ENCODE measurements around the gene GOLGA7B. TPM values are rescaled to one million over a fixed set of nuclear protein-coding genes. Genes with fewer than 3 reads are reported as not detected.

GOLGA7B gene
- total and polyA plus RNA-seq, 7 donors: 0.19 to 4.1 (median 0.77) TPM

DNA sequence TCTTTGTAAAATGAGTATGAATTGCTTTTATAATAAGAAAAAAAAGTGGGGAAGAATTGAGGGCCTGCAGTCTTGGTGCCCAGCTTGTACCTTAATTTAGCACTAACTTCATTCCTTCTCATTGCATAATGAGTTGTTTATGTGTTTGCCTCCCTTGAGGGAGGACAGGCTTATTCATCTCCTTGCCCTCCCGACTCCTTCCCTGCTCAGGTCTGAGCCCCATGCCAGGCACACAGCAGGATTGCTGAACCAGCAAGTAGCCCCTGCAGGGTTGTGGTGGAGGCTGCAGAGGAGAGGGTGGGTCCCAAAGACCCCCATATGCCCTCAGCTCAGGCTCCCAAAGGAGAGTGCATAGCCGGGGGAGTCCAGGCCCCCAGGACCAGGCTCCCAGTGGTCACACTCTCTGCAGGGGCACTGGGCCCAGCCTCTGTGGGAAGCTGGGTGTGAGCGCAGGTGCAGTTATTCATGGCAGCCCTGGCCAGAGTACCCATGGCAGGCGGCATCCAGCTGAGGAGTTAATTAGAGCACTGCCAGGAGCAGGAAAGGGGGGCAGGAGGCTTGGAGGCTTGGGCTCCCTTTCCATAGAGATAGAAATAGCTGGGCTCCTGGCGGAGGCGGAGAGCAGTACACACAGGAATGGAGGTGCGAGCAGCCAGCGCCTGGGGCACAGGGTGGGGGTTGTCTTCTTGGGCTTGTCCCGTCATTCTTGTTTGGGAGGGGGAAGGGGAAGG lies 28.2 kb upstream of the GOLGA7B start:
- H3K4me1 ChIP-seq: peaks cover 44% of the 10 kb centered on the region
- TF ChIP-seq, protein P1, sequence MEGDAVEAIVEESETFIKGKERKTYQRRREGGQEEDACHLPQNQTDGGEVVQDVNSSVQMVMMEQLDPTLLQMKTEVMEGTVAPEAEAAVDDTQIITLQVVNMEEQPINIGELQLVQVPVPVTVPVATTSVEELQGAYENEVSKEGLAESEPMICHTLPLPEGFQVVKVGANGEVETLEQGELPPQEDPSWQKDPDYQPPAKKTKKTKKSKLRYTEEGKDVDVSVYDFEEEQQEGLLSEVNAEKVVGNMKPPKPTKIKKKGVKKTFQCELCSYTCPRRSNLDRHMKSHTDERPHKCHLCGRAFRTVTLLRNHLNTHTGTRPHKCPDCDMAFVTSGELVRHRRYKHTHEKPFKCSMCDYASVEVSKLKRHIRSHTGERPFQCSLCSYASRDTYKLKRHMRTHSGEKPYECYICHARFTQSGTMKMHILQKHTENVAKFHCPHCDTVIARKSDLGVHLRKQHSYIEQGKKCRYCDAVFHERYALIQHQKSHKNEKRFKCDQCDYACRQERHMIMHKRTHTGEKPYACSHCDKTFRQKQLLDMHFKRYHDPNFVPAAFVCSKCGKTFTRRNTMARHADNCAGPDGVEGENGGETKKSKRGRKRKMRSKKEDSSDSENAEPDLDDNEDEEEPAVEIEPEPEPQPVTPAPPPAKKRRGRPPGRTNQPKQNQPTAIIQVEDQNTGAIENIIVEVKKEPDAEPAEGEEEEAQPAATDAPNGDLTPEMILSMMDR (IDR thresholded peaks at IDR 0.05): peak; percentile 27
- peak; percentile 39 to 80 for DNase-seq
- H3K27ac ChIP-seq: peak overlapping the region; percentile 95
- H3K36me3 ChIP-seq (ENCODE audit: insufficient read depth in 1 of 2, low read depth in 1 of 2): no peaks in the 10 kb centered on the region
- intact Hi-C loops (cut with DNase I): loop anchor here in 1 of 2 donors (2.0 kb wide), 1 partner anchor 17 kb away; no protein-coding TSS in a partner anchor
- H3K27me3 ChIP-seq (ENCODE audit: insufficient read depth in 3 of 3, low read length in 2 of 3): no peaks in the 10 kb centered on the region
- H3K4me3 ChIP-seq: peak overlapping the region; percentile 56
- ATAC-seq: peak; percentile 65 to 77 (median 75)
- 17 to 26% (median 17%) methylated on average over 7 to 9 of the region's 9 CpGs for WGBS, 3 donors
- no peaks in the 10 kb centered on the region for H3K9me3 ChIP-seq

DNA sequence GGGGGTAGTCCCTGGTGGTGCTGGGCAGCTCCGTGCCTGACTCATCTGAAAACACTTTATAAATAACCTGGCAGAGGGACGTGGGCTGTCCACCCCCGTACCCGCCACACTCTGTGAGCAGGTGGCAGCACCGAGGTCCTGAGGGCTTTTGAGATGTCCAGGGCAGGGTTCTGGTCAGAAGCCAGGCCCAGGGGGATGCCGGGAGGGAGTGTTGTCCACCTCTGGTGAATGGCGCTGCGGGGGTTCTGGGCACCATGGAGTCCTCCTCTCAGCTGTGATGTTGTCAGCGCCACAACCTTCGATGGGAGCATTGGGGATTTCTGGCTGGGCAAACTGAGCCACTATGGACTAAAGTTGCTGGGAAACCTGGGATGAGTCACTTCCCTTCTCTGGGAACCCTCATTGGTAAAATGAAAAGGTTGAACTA lies 27.4 kb upstream of the GOLGA7B start:
- ATAC-seq (peak; percentile 82 to 88 (median 84)), DNase-seq (peak; percentile 61 to 86)
- Histone ChIP-seq H3K36me3 (ENCODE audit: insufficient read depth in 1 of 2, low read depth in 1 of 2) (no peaks in the 10 kb centered on the region), H3K4me3 (peak overlapping the region; percentile 56), H3K27ac (peak overlapping the region; percentile 95), H3K9me3 (no peaks in the 10 kb centered on the region), H3K4me1 (peaks cover 44% of the 10 kb centered on the region), H3K27me3 (ENCODE audit: insufficient read depth in 3 of 3, low read length in 2 of 3) (no peaks in the 10 kb centered on the region)
- intact Hi-C loops (cut with DNase I): loop anchor here in 1 of 2 donors (2.0 kb wide), 1 partner anchor 17 kb away; no protein-coding TSS in a partner anchor
- 29 to 57% (median 31%) methylated on average over 10 of the region's 10 CpGs for WGBS, 3 donors
- TF ChIP-seq, protein P1 (IDR thresholded peaks at IDR 0.05): peak; percentile 5

DNA sequence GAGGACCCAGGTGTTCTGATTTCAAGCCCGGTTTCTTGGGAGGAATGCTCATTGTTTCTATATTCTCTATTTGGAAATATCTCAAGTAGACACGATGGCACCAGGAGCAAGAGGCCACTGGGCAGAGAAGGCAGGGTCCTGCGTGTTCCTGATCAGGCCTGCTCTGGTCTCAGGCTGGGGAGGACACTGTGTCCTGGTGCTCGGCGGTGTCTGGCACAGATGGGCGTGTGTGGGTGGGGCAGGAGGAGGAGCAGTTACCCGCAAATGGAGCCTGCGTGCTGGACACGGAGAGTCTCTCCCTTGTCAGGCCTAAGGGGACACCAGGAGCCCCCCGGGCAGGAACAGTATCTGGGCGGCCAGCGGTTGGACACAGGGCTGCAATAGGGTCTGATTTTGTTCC lies 25.9 kb upstream of the GOLGA7B start:
- peak overlapping the region; percentile 95 for H3K27ac ChIP-seq

DNA sequence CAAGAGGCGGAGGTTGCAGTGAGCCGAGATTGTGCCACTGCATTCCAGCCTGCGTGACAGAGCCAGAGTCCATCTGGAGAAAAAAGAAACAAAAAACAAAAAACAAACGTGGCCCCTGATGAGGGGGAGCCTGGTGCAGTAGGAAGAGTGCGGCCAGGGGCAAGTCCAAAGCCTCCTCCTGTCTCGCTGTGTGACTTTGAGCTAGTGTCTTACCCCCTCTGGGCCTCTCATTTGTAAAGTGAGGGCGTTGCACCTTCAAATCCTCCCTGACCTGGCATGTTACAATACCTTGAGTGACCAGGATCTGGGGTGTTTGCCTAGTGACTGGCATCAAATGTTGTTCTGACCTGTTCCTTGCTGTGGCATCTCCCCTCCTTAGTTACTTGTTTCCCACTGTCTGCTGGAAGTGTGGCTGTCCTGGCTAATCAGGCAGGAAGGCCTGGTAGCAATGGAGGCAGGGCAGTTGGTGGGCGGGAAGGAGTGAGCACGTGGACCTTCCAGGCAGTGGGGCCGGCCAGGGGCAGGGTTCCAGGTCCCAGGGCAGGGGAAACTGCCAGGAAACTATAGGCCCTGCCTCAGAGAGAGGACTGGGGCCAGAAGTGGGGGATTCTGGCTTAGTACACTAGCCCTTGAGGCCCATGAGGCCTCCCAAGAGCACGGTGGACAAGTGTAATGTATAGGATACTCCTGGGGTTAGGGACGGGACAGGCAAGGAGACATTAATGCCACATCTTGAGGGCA lies 24.5 kb upstream of the GOLGA7B start:
- no peaks in the 10 kb centered on the region for H3K9me3 ChIP-seq
- 60 to 75% (median 62%) methylated on average over 12 of the region's 12 CpGs for WGBS, 3 donors
- no peaks in the 10 kb centered on the region for H3K27me3 ChIP-seq (ENCODE audit: insufficient read depth in 3 of 3, low read length in 2 of 3)
- peak overlapping the region; percentile 56 for H3K4me3 ChIP-seq
- ATAC-seq: no peak
- H3K36me3 ChIP-seq (ENCODE audit: insufficient read depth in 1 of 2, low read depth in 1 of 2): no peaks in the 10 kb centered on the region
- no peak for DNase-seq
- TF ChIP-seq, protein P1 (IDR thresholded peaks at IDR 0.05): no peak
- peak overlapping the region; percentile 95 for H3K27ac ChIP-seq
- intact Hi-C loops (cut with DNase I): no loop called here
- H3K4me1 ChIP-seq: peaks cover 44% of the 10 kb centered on the region

More for the DNA sequence above, 25.9 kb upstream of the GOLGA7B start:
- ATAC-seq: peak; percentile 73 to 84 (median 80)
- Histone ChIP-seq H3K9me3 (no peaks in the 10 kb centered on the region), H3K4me3 (peak overlapping the region; percentile 56), H3K4me1 (peaks cover 44% of the 10 kb centered on the region), H3K36me3 (ENCODE audit: insufficient read depth in 1 of 2, low read depth in 1 of 2) (no peaks in the 10 kb centered on the region), H3K27me3 (ENCODE audit: insufficient read depth in 3 of 3, low read length in 2 of 3) (no peaks in the 10 kb centered on the region)
- peak; percentile 69 to 89 for DNase-seq
- TF ChIP-seq, protein P1 (IDR thresholded peaks at IDR 0.05): no peak
- intact Hi-C loops (cut with DNase I): loop anchor here in 1 of 2 donors (2.0 kb wide), 1 partner anchor 15 kb away; no protein-coding TSS in a partner anchor
- WGBS, 3 donors: 36 to 48% (median 40%) methylated on average over 12 of the region's 12 CpGs

All from psoas muscle (tissue), 8 donors.